ENCODE measurements around the gene KIF9.
"Not testable (repeated sequence)": the region's sequence is repeated elsewhere in the genome, so short reads cannot be mapped to it uniquely, and the experiment has no call there.

The KIF9 gene

DNA sequence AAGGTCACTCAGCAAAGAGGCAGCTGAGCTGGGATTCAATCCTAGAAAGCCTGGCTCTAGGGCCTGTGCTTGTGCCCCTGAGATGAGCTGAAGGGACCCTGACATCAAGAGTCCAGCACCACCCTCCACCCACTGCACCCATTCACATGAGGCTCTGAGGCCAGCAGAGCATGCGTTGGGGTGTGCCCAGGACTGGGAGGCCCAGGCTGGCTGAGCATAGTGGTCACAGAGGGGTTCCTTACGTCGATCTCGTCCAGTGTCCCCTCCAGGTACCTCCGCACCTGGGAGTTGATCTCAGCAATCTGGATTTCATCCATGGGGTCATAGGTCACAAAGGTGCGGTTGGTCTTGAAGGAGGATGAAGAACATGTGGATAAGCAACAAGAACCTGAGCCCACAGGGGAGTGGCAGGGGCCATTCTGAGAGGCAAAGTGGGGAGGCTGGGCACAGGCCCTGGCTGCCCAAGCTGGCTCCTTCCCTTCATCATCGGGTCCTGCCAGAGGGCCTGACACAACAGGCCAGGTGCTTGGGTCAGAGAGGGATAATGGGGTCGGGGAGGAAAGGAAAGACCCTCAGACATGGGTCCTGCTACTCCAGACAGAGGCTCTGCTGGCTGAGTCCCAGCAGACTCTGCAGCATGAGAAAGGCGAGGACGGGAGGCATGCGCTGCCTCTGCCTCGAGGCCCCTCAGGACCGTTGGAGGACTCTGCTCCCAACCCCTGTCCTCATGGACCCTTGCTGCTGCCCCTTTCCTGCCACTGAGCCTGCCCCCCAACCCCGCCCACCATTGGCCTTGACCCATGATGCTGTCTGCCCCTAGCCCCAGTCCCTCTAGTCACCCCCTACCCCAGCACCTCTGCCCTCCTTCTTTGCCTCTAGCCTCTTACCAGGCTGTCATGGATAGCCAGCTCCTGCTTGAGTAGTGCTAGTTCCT is 35.2 kb downstream of the KIF9 start:
- no peak for DNase-seq

GRCh38 chr3:47245271-47245670 is 37.3 kb downstream of the KIF9 start:
- DNase-seq: no peak

GRCh38 chr3:47244531-47245100 is 38.0 kb downstream of the KIF9 start:
- no peak for DNase-seq

DNA sequence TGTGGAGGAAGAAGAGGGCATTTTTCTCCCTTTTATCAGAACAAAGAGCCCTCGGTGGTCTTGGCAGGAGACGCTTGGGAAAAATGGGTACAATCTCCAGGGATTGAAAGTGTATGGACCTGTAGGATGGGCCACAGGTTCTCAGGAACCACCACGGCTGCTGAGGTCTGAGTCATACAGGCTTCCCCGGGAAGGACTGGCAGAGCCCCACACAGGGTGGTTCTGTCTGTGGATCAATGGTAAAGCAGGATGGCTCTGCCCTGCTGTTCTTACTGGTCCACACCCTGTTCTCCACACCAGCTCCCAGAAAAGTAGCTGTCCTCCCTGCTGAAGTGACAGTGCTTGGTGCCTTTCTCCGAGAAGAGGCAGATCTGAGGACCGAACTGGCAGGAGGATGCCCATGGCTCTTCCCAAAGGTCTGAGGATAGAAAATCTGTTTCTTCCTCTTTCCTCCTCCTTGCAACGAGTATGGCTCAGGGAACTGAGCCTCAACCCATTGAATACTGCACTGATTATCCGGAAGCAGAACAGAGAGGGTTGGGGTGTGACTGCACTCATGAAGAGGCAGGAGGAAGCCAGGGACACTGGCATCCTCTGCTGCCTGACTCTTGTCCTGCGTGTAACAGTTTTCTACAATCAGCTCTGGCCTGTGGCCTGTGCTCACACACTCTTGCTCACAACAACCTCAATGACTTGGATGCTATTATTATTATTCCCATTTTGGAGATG is 39.0 kb downstream of the KIF9 start:
- no peak for DNase-seq

DNA sequence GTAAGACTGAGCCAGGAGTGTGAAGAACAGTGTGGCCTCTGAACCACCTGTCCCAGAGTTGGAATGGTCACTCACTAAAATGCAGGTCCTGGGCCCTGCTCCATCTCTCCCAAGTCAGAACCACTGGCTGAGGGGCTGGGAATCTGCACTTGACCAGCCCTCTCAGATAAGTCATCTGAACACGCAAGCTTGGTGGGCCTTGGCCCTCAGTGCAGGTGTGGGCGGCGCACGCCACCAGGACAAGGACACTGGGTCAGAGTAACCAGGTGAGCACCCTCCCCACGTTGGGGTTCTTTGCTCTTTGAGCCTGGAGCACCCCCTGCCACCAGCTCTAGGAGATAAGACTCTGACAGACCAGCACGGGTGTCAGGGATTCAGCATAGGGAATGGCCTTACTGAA is 42.7 kb downstream of the KIF9 start:
- DNase-seq: no peak

DNA sequence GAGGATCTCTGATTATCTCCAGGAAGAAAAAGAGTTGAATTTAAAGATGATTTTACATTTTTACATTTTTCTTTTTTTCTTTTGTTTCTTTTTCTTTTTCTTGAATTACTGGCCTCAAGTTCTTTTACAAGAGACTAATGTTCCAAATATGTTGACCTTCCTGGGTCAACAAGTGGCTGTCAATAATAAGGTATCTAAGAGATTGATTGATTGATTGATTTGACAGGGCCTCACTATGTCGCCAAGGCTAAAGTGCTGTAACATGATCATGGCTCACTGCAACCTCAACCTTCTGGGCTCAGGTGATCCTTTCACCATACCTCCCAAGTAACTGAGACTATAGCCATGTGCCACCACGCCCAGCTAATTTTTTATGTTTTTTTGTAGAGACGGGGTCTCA is 44.6 kb downstream of the KIF9 start:
- no peak for DNase-seq

DNA sequence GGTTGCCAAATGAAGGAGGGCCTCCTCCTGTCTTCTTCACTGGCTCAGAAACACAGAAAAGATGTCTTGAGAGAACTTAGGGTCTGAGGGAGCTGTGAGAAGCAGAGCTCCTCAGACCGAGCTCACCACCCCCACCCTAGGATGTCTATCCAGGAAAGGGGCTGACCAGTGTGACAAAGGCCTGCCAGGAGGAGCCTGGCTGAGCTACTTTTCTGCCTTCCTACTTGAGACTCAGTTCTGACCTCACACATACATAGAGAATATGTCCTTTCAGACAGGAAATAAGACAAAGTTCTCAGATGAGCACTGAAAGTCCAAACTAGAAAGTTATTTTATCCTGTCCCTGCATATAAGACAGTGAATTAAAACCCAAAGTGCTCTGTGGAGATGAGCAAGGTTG is 54.5 kb downstream of the KIF9 start:
- no peak for DNase-seq

DNA sequence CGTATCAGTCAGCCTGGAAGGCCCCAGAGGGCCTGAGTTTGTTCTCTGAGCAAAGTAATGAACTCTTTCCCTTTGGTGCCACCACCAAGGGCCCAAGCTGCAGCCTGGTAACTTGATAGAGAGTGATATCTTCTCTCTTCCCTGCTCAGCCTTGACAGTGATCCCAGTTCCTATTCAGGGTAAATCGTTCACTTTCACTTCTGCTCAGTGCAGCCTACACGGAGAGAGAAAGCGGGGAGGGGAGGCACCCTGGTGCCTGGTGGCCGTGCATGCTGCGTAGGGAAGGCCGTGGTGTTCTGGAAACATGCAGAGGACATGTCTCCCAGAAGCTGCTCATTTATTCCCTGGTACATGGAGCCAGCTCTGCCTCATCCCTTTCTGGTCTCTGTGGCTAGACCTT is 54.9 kb downstream of the KIF9 start:
- DNase-seq: no peak

GRCh38 chr3:47225310-47225906 is 57.2 kb downstream of the KIF9 start:
- DNase-seq: no peak

GRCh38 chr3:47223755-47224154 is 58.8 kb downstream of the KIF9 start:
- no peak for DNase-seq

- DNase-seq: no peak
These were observed 60.8 kb downstream of the KIF9 start for GRCh38 chr3:47221798-47222197.

DNA sequence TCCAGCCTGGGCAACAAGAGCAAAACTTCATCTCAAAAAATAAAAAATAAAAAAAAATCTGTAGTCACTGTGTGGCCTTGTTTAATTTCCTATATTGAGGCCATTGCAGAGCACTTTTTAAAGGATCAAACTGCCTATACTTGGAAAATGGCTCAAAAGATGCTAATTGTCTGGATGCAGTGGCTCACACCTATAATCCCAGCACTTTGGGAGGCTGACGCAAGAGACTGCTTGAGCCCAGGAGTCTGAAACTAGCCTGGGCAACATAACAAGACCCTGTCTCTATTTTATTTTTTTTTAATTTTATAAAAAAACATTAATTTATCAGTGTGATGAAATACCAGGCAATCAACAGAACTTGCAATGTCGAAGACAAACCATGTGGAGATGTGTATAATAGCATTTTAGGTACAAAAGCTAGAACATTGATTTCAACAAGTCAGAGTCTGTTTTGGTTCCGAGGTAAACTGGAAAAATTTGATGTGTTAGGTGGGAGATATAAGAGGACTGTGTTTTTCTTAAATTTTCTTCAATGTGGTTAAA is 71.7 kb downstream of the KIF9 start:
- no peak for DNase-seq

DNA sequence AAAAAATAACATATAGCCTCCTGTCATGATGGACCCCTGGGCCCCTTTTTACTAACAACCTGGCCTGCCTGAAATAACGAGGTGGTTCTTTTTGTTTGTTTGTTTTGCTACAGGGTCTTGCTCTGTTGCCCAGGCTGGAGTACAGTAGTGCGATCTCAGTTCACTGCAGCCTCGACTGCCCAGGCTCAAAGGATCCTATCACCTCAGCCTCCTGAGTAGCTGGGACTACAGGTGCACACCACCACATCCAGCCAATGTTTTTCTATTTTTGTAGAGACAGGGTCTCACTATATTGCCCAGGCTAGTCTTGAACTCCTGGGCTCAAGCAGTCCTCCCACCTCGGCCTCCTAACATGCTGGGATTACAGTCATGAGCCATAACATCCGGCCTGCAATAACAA is 76.6 kb downstream of the KIF9 start:
- not testable (repeated sequence) for DNase-seq

DNA sequence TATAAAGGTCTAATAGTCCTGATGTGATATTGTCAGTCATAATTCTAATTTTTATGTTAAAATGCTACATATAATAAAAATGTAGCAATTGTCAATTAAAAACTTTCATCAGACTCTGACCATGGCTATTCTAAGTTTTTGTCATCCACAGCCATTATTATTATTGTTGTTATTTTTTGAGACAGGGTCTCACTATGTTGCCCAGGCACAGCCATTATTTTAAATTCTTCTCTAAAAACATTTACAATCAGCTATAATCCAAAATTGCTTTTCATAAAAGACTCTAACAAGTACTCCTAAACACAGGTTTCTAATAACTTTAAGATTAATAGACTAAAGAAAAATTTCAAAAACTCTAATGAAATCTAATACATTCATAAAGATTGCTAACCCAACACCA is 77.7 kb downstream of the KIF9 start:
- no peak for DNase-seq

DNA sequence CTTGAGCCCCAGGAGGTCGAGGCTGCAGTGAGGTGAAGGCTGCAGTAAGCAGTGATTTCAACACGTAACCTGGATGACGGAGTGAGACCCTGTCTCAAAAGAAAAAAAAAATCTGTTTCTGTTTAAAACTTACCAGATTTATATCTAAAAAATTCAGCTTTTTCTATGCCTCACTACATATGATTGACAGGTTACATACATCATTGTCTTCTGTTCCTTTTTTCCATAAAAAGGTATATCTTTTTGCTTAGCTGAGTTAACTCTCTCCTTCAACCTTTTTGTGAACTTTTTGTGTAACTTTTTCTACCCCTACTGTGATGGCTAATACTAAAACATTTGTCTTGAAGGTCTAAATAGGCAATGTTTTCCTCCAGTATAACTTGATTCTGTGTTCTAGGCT is 80.1 kb downstream of the KIF9 start:
- DNase-seq: no peak

- no peak for DNase-seq
These were observed 85.3 kb downstream of the KIF9 start for GRCh38 chr3:47197287-47197686.

GRCh38 chr3:47194994-47195393 is 87.6 kb downstream of the KIF9 start:
- DNase-seq: no peak

DNA sequence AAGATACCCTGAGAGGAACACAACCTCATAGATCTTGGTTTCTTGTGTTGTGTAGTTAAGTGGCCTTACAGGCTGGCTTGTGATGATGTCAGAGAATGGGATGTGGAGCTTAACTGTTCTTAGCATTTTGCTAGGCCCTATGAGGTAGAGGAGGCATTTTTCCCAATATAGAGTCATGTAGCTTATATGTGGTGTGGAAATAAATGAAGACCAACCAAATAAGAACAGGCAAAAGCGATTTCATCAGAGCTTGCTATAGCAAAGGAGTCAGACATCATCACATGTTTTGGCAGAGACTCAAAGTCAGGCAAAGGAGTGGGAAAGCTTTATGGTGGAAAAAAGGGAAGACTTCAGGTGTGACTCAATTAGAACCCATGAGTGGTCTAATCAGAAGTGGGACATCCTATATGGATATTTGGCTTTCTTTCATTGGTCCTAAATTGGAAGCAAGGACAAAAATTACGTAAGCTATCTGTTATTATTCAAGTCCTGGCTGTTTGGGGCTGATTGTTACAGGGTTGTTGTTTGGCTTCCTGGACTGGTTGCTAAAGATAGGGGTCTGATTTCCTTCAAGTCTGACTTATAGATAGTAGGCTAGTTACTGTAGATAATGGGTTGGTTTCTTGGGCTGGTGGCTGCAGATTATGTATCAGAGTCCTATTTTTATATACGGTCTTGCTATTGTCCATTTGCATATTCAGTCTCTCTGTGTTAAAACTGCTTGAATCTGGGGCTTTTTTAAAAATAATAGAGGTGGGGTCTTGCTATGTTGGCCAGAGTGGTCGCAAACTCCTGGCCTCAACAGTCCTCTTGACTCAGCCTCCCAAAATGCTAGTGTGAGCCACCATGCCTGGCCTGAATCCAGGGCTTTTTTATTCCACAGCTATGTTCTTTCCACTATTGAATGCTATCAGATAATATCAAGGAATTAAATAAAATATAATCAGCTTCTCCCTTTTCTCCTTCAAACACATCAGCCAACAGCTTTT is 88.4 kb downstream of the KIF9 start:
- DNase-seq: no peak

DNA sequence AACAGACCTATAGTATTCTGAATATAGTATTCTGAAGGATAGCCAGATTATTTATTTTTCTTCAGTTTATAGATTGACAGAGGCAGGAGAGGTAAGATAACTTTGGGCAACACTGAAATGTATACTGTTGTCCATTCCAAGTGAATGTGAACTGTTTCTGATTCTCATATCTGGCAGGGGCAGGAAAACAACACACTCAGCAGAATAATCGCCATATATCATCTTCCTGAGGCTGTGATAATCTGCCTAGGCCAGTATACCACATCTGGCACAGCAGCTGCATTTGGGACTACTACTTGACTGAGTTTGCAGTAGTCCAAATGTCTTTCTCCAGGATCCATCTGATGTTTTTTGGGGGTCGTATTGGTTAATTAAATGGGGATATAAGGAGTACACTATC is 96.3 kb downstream of the KIF9 start:
- DNase-seq: no peak

DNA sequence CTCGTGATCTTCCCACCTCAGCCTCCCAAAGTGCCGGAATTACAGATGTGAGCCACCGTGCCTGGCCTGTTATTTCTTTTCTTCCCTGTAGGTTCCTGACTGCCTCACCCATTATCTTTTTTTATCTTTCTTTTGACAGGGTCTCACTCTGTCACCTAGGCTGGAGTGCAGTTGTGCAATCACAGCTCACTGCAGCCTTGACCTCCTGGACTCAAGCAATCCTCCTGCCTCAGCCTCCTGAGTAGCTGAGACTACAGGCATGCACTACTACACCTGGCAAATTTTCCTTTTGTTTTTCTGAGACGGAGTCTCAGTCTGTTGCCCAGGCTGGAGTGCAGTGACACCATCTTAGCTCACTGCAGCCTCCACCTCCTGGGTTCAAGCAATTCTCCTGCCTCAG is 100.9 kb downstream of the KIF9 start:
- not testable (repeated sequence) for DNase-seq

GRCh38 chr3:47180011-47180410 is 102.6 kb downstream of the KIF9 start:
- DNase-seq: not testable (repeated sequence)

All from NCI-H345 (cell line).